IMR-90 (cell line): ENCODE results near the gene LEPR.

Experiments used
- CEBPB ChIP-seq: IDR thresholded peaks from 2 replicates; pipeline ENCODE4 v1.6.1; 2012; ENCODE audit warnings: low read depth, low read length, improper control_type of control experiment
- RFX5 ChIP-seq: IDR thresholded peaks from 2 replicates; pipeline ENCODE4 v1.8.0; 2012; ENCODE audit warnings: low read depth, mild to moderate bottlenecking, low read length, moderate library complexity
- TF ChIP-seq, protein P1 (sequence below): fragments of 150-350 bp; IDR thresholded peaks from 2 replicates; pipeline ENCODE4 v1.6.1; 2016; ENCODE audit warnings: low read depth, mild to moderate bottlenecking, low read length, moderate library complexity, borderline replicate concordance

DNA sequence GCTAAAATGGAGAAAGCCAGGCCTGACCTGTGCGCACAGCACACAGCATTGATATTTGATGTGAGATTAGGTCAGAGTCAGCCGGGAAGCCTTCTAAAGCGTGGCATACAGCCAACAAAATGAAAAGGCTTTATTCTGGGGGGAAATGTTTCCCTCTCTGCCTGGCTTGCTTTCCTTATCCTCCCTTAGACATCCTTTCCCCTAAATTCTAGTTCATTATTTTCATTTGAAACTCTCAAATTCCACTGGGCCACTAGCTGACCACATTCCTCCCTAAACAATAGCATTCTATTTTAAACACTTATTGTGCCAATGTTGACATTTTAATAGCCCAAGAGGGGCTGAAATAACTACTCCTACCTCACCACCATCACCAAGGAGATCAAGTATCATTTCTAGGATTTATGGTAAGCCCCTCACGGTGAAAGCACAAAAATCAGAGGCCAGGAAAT is 49.4 kb downstream of the LEPR start:
- TF ChIP-seq RFX5 (no peak), CEBPB (no peak)
- TF ChIP-seq, protein P1, sequence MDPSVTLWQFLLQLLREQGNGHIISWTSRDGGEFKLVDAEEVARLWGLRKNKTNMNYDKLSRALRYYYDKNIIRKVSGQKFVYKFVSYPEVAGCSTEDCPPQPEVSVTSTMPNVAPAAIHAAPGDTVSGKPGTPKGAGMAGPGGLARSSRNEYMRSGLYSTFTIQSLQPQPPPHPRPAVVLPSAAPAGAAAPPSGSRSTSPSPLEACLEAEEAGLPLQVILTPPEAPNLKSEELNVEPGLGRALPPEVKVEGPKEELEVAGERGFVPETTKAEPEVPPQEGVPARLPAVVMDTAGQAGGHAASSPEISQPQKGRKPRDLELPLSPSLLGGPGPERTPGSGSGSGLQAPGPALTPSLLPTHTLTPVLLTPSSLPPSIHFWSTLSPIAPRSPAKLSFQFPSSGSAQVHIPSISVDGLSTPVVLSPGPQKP = no peak
